Measurements from ENCODE around the gene SPHKAP. TPM values are rescaled to one million over a fixed set of nuclear protein-coding genes. Genes with fewer than 3 reads are reported as not detected.

The SPHKAP gene
- total RNA-seq, 1 donor from 2014 or later, result not detected

- no peak for DNase-seq
- Mint-ChIP-seq H3K27ac (no peak overlapping the region), H3K27me3 (no peaks in the 10 kb centered on the region), H3K4me1 (no peaks in the 10 kb centered on the region), H3K36me3 (ENCODE audit: low read depth) (no peaks in the 10 kb centered on the region), H3K4me3 (no peak overlapping the region), H3K9me3 (no peaks in the 10 kb centered on the region)
- POLR2A ChIA-PET, result no interaction called here
- intact Hi-C loops (cut with micrococcal nuclease), result no loop called here
- CTCF ChIA-PET, result no interaction called here
- ATAC-seq (ENCODE audit: low read depth), result no peak
- TF ChIP-seq CTCF (IDR thresholded peaks at IDR 0.05), result no peak
These were observed 62.5 kb downstream of the SPHKAP start for GRCh38 chr2:228118940-228119339.

GRCh38 chr2:228107846-228108245 is 73.6 kb downstream of the SPHKAP start:
- Mint-ChIP-seq H3K27me3 (no peaks in the 10 kb centered on the region), H3K4me1 (no peaks in the 10 kb centered on the region), H3K36me3 (ENCODE audit: low read depth) (no peaks in the 10 kb centered on the region), H3K27ac (no peak overlapping the region), H3K9me3 (no peaks in the 10 kb centered on the region), H3K4me3 (no peak overlapping the region)
- intact Hi-C loops (cut with micrococcal nuclease), result no loop called here
- no peak for ATAC-seq (ENCODE audit: low read depth)
- TF ChIP-seq CTCF (IDR thresholded peaks at IDR 0.05), result no peak
- ChIA-PET POLR2A (no interaction called here), CTCF (no interaction called here)
- no peak for DNase-seq

DNA sequence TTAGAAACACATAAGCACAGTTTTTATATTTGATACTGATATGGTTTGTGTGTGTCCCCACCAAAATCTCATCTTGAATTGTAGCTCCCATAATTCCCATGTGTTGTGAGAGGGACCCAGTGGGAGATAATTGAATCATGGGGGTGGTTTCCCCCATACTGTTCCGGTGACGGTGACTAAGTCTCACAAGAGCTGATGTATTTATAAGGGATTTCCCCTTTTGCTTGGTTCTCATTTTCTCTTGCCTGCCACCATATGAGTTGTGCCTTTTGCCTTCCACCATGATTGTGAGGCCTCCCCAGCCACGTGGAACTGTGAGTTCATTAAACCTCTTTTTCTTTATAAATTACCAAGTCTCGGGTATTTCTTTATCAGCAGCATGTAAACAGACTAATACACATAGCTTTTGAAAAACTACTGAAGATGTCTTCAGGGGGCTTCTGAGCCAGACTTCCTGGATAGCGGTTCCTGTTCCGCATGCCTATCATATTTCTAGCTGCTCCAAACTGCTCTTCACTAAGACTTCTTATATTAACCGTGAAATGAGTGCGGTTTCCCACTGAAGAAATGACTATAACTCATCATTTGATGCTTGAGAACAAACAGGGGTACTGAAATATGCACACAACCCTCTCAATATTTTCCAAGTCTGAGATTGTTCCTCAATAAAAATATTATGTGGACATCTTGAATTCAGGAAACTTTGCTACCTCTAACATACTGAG is 75.8 kb downstream of the SPHKAP start:
- DNase-seq (no peak), ATAC-seq (ENCODE audit: low read depth) (no peak)
- H3K36me3 Mint-ChIP-seq (ENCODE audit: low read depth), result no peaks in the 10 kb centered on the region
- H3K4me3 Mint-ChIP-seq, result no peak overlapping the region
- ChIA-PET CTCF (no interaction called here), POLR2A (no interaction called here)
- no peak for TF ChIP-seq CTCF (IDR thresholded peaks at IDR 0.05)
- intact Hi-C loops (cut with micrococcal nuclease), result no loop called here
- no peaks in the 10 kb centered on the region for H3K27me3 Mint-ChIP-seq
- no peaks in the 10 kb centered on the region for H3K4me1 Mint-ChIP-seq
- H3K27ac Mint-ChIP-seq, result no peak overlapping the region
- H3K9me3 Mint-ChIP-seq, result no peaks in the 10 kb centered on the region

DNA sequence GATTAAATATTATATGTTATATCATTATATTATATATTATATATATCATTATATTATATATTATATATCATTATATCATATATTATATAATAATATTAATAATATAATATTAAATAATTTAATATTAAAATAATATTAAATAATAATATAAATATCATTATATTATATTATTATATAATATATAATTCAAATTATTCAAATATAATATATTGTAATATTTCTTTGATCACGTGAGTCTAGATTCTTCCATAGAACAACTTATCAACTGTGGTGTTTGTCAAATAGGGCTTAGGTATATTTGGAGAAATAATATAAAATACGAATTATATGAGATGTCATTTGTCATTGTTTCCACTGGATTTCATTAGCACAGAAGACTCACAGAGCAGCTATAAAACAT is 77.3 kb downstream of the SPHKAP start:
- no peak for DNase-seq
- intact Hi-C loops (cut with micrococcal nuclease), result no loop called here
- no peak for ATAC-seq (ENCODE audit: low read depth)
- TF ChIP-seq CTCF (IDR thresholded peaks at IDR 0.05), result no peak
- Mint-ChIP-seq H3K36me3 (ENCODE audit: low read depth) (no peaks in the 10 kb centered on the region), H3K27ac (no peak overlapping the region), H3K4me1 (no peaks in the 10 kb centered on the region), H3K27me3 (no peaks in the 10 kb centered on the region), H3K4me3 (no peak overlapping the region), H3K9me3 (peaks cover 4% of the 10 kb centered on the region)
- ChIA-PET CTCF (no interaction called here), POLR2A (no interaction called here)

DNA sequence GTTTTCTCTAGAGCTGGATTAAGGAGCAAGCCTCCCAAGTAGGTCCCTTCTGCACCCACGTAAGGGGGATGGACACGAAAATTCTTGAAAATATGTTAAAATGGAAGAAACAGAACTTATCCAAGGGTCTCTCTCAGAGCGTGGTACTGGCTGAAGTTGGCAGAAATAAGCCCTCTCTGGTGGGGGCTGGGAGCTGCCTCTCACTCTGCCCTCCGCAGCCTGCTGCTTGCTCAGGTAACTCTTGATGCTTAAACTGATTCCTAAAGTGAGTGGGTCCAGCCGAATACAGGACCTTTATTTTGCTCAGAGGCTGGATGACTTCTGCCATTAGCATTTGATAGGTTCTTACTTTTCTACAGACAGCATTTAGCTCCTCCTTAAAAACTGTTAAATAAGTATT is 78.1 kb downstream of the SPHKAP start:
- ChIA-PET CTCF (no interaction called here), POLR2A (no interaction called here)
- H3K4me3 Mint-ChIP-seq, result no peak overlapping the region
- ATAC-seq (ENCODE audit: low read depth), result no peak
- TF ChIP-seq CTCF (IDR thresholded peaks at IDR 0.05), result no peak
- no peak overlapping the region for H3K27ac Mint-ChIP-seq
- intact Hi-C loops (cut with micrococcal nuclease), result no loop called here
- H3K4me1 Mint-ChIP-seq, result no peaks in the 10 kb centered on the region
- peaks cover 10% of the 10 kb centered on the region for H3K9me3 Mint-ChIP-seq
- H3K27me3 Mint-ChIP-seq, result no peaks in the 10 kb centered on the region
- H3K36me3 Mint-ChIP-seq (ENCODE audit: low read depth), result no peaks in the 10 kb centered on the region
- no peak for DNase-seq

Measured in activated B cell treated with CpG ODN at 0.5 μM for 24 hours (primary cell).